ENCODE results near the gene PNPLA5. TPM values are rescaled to one million over a fixed set of nuclear protein-coding genes. Genes with fewer than 3 reads are reported as not detected.

The PNPLA5 gene
- total and polyA plus RNA-seq, 2 donors (not counting 1 experiment from before 2014, with no cell fraction given) = 0.33 TPM; not detected in 1

GRCh38 chr22:43910178-43910695, 18.4 kb upstream of the PNPLA5 start:
- Histone ChIP-seq H3K9me3 (ENCODE audit: control insufficient read depth, insufficient read depth, low read depth, low read length) (no peaks in the 10 kb centered on the region), H3K4me2 (ENCODE audit: extremely low read depth, insufficient read depth, low read length) (no peak overlapping the region), H3K27ac (ENCODE audit: insufficient read depth, low read length) (no peak overlapping the region), H3K9ac (ENCODE audit: insufficient read depth, low read length) (no peak overlapping the region), H3K79me2 (ENCODE audit: control insufficient read depth, insufficient read depth, low read length) (no peaks in the 10 kb centered on the region), H3K36me3 (ENCODE audit: control insufficient read depth, insufficient read depth, low read length) (no peaks in the 10 kb centered on the region), H2AFZ (ENCODE audit: low read length) (no peak overlapping the region), H4K20me1 (ENCODE audit: control insufficient read depth, extremely low read depth, insufficient read depth, low read length) (no peaks in the 10 kb centered on the region), H3K4me1 (ENCODE audit: control insufficient read depth, extremely low read depth, insufficient read depth, low read length) (no peaks in the 10 kb centered on the region), H3K4me3 (replicated peaks in 1 of 4; ENCODE audit: control extremely low read depth in 1 of 4, insufficient read depth in 1 of 4, low read depth in 3 of 4, low read length in 4 of 4) (no peak overlapping the region), H3K27me3 (ENCODE audit: control insufficient read depth, insufficient read depth, low read length) (peaks cover 12% of the 10 kb centered on the region)
- TF ChIP-seq, protein P1, sequence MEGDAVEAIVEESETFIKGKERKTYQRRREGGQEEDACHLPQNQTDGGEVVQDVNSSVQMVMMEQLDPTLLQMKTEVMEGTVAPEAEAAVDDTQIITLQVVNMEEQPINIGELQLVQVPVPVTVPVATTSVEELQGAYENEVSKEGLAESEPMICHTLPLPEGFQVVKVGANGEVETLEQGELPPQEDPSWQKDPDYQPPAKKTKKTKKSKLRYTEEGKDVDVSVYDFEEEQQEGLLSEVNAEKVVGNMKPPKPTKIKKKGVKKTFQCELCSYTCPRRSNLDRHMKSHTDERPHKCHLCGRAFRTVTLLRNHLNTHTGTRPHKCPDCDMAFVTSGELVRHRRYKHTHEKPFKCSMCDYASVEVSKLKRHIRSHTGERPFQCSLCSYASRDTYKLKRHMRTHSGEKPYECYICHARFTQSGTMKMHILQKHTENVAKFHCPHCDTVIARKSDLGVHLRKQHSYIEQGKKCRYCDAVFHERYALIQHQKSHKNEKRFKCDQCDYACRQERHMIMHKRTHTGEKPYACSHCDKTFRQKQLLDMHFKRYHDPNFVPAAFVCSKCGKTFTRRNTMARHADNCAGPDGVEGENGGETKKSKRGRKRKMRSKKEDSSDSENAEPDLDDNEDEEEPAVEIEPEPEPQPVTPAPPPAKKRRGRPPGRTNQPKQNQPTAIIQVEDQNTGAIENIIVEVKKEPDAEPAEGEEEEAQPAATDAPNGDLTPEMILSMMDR (conservative IDR thresholded peaks at IDR 0.05 in 1 of 2, IDR thresholded peaks at IDR 0.05 in 1 of 2; ENCODE audit: low read depth in 1 of 2, low read length in 2 of 2) = no peak
- TF ChIP-seq EZH2 (IDR thresholded peaks at IDR 0.05; ENCODE audit: low read length, missing control alignments) = no peak
- no peak for DNase-seq (ENCODE audit: low read depth in 2 of 2)

GRCh38 chr22:43909708-43910107, 17.9 kb upstream of the PNPLA5 start:
- TF ChIP-seq, protein P1 (conservative IDR thresholded peaks at IDR 0.05 in 1 of 2, IDR thresholded peaks at IDR 0.05 in 1 of 2; ENCODE audit: low read depth in 1 of 2, low read length in 2 of 2) = no peak
- no peak for TF ChIP-seq EZH2 (IDR thresholded peaks at IDR 0.05; ENCODE audit: low read length, missing control alignments)
- no peak overlapping the region for H2AFZ ChIP-seq (ENCODE audit: low read length)
- H3K36me3 ChIP-seq (ENCODE audit: control insufficient read depth, insufficient read depth, low read length) = no peaks in the 10 kb centered on the region
- no peaks in the 10 kb centered on the region for H3K9me3 ChIP-seq (ENCODE audit: control insufficient read depth, insufficient read depth, low read depth, low read length)
- no peaks in the 10 kb centered on the region for H3K79me2 ChIP-seq (ENCODE audit: control insufficient read depth, insufficient read depth, low read length)
- no peak overlapping the region for H3K27ac ChIP-seq (ENCODE audit: insufficient read depth, low read length)
- H3K9ac ChIP-seq (ENCODE audit: insufficient read depth, low read length) = no peak overlapping the region
- no peak for DNase-seq (ENCODE audit: low read depth in 2 of 2)
- no peak overlapping the region for H3K4me2 ChIP-seq (ENCODE audit: extremely low read depth, insufficient read depth, low read length)
- peaks cover 12% of the 10 kb centered on the region for H3K27me3 ChIP-seq (ENCODE audit: control insufficient read depth, insufficient read depth, low read length)
- no peaks in the 10 kb centered on the region for H3K4me1 ChIP-seq (ENCODE audit: control insufficient read depth, extremely low read depth, insufficient read depth, low read length)
- no peak overlapping the region for H3K4me3 ChIP-seq (replicated peaks in 1 of 4; ENCODE audit: control extremely low read depth in 1 of 4, insufficient read depth in 1 of 4, low read depth in 3 of 4, low read length in 4 of 4)
- H4K20me1 ChIP-seq (ENCODE audit: control insufficient read depth, extremely low read depth, insufficient read depth, low read length) = no peaks in the 10 kb centered on the region

GRCh38 chr22:43905681-43906080, 13.9 kb upstream of the PNPLA5 start:
- TF ChIP-seq, protein P1 (conservative IDR thresholded peaks at IDR 0.05 in 1 of 2, IDR thresholded peaks at IDR 0.05 in 1 of 2; ENCODE audit: low read depth in 1 of 2, low read length in 2 of 2) = no peak
- no peak for TF ChIP-seq EZH2 (IDR thresholded peaks at IDR 0.05; ENCODE audit: low read length, missing control alignments)

More at GRCh38 chr22:43905681-43906080, 13.9 kb upstream of the PNPLA5 start:
- no peak overlapping the region for H3K9ac ChIP-seq (ENCODE audit: insufficient read depth, low read length)
- H3K36me3 ChIP-seq (ENCODE audit: control insufficient read depth, insufficient read depth, low read length) = no peaks in the 10 kb centered on the region
- H3K27ac ChIP-seq (ENCODE audit: insufficient read depth, low read length) = no peak overlapping the region
- no peaks in the 10 kb centered on the region for H3K79me2 ChIP-seq (ENCODE audit: control insufficient read depth, insufficient read depth, low read length)
- H4K20me1 ChIP-seq (ENCODE audit: control insufficient read depth, extremely low read depth, insufficient read depth, low read length) = no peaks in the 10 kb centered on the region
- H3K4me2 ChIP-seq (ENCODE audit: extremely low read depth, insufficient read depth, low read length) = no peak overlapping the region
- peaks cover 5% of the 10 kb centered on the region for H3K27me3 ChIP-seq (ENCODE audit: control insufficient read depth, insufficient read depth, low read length)
- no peaks in the 10 kb centered on the region for H3K9me3 ChIP-seq (ENCODE audit: control insufficient read depth, insufficient read depth, low read depth, low read length)
- DNase-seq (ENCODE audit: low read depth in 2 of 2) = no peak
- H3K4me3 ChIP-seq (replicated peaks in 1 of 4; ENCODE audit: control extremely low read depth in 1 of 4, insufficient read depth in 1 of 4, low read depth in 3 of 4, low read length in 4 of 4) = no peak overlapping the region
- no peak overlapping the region for H2AFZ ChIP-seq (ENCODE audit: low read length)
- H3K4me1 ChIP-seq (ENCODE audit: control insufficient read depth, extremely low read depth, insufficient read depth, low read length) = peaks cover 8% of the 10 kb centered on the region

All from fibroblast of lung (primary cell).